HUDEP-2 (cell line): ENCODE results near the gene DOLPP1.
"Not testable (repeated sequence)": the region's sequence is repeated elsewhere in the genome, so short reads cannot be mapped to it uniquely, and the experiment has no call there.

Experiments
- DNase-seq, 76 experiments: peaks; one replicate each; lab custom pipeline; 2025; ENCODE audit not compliant: unreplicated experiment in 76 of 76; lab: John Stamatoyannopoulos, UW

The DOLPP1 gene

GRCh38 chr9:129109952-129110739 is 29.2 kb downstream of the DOLPP1 start:
- peak in 5 of 76 experiments; percentile 16 to 58 (median 32) for DNase-seq

DNA sequence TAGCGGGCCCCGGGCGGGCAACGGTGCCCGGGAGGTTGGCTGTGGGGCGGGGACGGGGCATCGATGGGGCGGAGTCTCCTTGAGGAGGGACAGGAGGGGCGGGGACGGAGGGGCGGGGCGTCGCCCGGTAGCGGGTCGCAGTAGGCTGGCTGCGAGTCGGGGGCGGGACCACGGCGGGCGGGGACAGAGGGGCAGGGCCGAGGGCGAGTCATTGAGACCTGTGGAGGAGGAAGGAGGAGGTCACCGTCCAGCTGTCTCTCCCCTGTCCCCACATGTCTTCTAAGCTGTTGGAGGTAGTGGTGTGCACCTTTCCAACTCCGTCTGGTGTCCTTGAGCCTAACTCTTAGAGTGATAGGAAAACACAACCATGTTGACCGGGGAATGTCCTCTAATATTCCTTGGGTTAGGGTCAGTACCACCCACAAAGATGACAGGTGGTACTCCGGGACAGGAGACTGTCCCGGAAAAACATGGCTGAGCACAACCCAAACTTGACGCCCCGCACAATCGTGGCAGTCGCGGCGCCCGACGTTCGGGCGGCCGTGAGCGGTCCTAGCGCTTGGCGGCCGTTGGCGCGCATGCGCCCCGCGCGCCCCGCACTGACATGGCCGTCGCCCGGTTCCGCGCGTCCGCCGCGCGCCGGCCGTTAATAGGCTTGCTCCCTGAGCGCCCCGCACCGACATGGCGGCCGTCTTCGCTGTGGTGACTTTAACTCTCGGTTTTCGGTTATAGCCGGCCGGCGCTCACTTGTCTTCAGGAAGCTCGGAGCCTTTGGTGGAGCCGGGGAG is 30.0 kb downstream of the DOLPP1 start, which contains the start of the genes CRAT and PTPA:
TSS of gene CRAT (minus strand) at position 54 of the 788 bp plus-strand sequence. CDS start 284 bp downstream, outside the sequence.
TSS of gene PTPA (plus strand) at position 676 of the 788 bp plus-strand sequence. CDS start 186 bp downstream, outside the sequence.
- peak in 74 of 76 experiments; percentile 57 to 98 (median 93) for DNase-seq

DNA sequence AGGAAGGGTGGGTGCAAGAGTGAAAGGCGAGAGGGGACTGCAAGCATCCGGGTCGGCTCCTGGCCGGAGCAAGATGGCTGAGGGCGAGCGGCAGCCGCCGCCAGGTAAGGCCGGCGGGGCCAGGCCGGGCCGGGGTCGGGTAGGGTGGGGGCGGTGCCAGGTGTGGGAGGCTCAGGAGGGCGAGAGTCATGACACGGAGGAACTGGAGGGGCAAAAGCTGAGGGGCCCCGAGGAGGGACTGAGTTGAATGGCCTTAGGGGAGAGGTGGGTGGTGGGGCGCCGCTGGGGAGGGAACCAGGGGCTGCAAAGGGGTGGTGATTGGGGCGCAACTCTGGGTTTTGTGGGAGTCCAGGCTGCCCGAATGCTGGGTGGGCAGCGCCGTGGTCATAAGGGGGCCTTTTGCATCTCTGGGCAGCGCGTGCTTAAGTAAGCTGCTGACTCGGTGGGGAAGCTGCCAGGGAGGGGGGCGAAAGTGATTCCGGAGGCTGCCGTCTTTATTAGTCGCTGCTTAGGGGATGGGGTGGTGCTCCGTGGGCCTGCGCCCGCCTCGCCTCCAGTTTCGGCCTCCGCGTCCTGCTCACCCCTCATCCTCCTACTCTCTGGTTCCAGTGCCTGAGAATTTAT is 30.7 kb downstream of the DOLPP1 start:
- peak in 31 of 76 experiments; percentile 5 to 78 (median 28) for DNase-seq

- DNase-seq: not testable (repeated sequence)
These were observed 31.6 kb downstream of the DOLPP1 start for GRCh38 chr9:129112526-129112925.

- peak in 48 of 76 experiments; percentile 7 to 63 (median 26) for DNase-seq
These were observed 32.9 kb downstream of the DOLPP1 start for GRCh38 chr9:129113645-129114304.

DNA sequence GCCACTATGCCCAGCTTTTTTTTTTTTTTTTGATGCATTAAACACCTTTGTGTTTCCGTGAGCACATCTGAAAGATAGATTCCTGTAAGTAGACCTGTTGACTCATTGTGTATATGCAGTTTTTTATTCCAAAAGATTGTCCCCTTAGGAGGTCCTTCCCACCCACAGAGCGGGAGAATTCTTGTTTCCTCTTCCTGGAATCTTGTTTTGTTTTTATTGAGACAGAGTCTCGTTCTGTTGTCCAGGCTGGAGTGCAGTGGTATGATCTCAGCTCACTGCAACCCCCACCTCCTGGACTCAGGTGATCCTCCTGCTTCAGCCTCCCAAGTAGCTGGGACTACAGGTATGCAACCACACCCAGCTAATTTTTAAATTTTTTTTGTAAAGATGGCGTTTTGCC is 37.9 kb downstream of the DOLPP1 start:
- no peak for DNase-seq

- peak in 22 of 76 experiments; percentile 3 to 51 (median 24) for DNase-seq
These were observed 40.6 kb downstream of the DOLPP1 start for GRCh38 chr9:129121483-129121882.

- DNase-seq: no peak
These were observed 41.2 kb downstream of the DOLPP1 start for GRCh38 chr9:129122133-129122532.

DNA sequence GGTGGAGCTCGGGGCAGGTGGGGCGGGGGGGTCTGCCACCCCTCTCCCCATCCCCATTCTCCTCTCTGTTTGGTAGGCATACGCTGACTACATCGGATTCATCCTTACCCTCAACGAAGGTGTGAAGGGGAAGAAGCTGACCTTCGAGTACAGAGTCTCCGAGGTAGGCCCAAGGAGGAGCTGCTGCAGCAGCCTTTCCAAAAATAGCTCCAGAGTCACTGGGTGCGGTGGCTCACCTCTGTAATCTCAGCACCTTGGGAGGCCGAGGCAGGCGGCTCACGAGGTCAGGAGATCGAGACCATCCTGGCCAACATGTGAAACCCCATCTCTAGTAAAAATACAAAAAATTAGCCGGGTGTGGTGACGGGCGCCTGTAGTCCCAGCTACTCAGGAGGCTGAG is 42.1 kb downstream of the DOLPP1 start:
- not testable (repeated sequence) for DNase-seq

- peak in 23 of 76 experiments; percentile 5 to 59 (median 25) for DNase-seq
These were observed 43.7 kb downstream of the DOLPP1 start for GRCh38 chr9:129124506-129125069.

DNA sequence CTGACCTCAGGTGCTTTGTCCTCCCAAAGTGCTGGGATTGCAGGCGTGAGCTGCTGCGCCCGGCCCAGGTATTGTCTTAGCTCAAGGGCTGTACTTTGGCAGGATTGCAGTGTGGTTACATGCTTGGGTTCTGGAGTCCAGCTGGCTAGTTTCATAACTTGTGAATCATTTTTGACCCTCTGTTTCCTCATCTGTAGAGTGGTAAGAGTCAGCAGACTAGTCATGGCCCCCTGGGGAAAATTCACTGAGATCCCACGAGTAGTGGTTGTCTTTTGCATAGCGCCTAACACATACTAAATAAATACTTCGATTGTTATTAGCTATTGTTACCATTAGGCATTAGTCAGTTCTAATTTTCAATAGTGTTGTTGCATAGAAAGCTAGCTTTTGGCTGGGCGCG is 44.6 kb downstream of the DOLPP1 start:
- DNase-seq: no peak

DNA sequence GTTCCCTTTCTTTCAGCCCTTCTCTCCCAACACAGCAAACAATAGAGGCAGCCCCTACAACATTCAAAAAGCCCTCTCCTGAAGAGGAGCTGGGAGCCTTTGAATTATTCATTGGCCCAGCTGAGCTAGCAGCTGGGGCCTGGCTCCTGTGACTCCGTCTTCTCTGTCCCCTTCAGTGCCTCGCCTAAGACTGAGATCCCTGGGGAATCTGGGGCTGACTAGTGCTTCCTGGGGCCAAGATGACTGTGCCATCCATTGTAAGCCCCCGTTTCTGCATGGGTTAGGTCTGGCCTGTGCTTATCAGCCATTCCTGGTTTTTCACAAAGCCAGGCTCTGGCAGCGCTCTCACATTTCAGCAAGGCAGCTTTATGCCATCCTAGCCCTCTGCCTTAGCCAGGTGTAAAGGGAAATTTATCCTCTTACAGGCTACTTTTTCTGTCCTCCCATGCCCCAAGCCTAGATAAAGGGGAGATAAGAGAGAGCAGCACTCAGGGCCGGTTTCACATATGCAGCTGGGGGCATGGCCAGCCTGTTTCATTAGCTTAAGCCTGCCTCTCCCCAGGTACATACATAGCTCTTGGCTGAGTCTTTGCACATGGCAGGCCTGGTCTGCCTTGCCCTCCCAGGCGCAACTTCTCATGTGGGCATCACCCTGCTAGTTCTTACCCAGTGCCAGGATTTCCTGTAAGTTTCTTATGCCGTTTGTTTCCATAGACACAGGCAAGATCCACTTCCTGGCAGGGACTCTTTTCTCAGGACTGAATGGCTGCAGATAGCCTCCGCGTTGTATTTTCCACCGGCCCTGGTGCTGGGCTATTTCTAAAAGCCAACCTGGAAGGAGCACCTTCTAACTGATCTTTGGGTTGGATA is 46.1 kb downstream of the DOLPP1 start:
- no peak for DNase-seq

DNA sequence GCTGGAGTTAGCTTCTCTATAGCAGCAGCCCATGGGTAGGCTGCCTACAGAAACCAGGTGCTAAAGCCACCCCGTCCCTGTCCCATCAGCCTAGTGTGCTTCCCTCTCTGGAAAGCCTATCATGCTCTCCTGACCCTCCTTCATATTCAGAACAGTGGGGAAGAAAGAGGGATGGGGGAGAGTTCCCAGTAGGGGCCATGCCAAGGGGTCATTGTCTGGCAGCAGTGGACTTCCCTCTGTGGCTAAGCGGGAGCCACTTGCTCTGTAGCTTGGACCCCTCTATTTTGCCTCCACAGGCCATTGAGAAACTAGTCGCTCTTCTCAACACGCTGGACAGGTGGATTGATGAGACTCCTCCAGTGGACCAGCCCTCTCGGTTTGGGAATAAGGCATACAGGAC is 47.8 kb downstream of the DOLPP1 start:
- DNase-seq: no peak

GRCh38 chr9:129130271-129130670 is 49.4 kb downstream of the DOLPP1 start:
- DNase-seq: not testable (repeated sequence)

GRCh38 chr9:129130791-129131190 is 49.9 kb downstream of the DOLPP1 start:
- no peak for DNase-seq

- DNase-seq: peak in 65 of 76 experiments; percentile 6 to 76 (median 55)
These were observed 50.6 kb downstream of the DOLPP1 start for GRCh38 chr9:129131300-129132145.

GRCh38 chr9:129133082-129133481 is 52.2 kb downstream of the DOLPP1 start:
- DNase-seq: no peak

DNA sequence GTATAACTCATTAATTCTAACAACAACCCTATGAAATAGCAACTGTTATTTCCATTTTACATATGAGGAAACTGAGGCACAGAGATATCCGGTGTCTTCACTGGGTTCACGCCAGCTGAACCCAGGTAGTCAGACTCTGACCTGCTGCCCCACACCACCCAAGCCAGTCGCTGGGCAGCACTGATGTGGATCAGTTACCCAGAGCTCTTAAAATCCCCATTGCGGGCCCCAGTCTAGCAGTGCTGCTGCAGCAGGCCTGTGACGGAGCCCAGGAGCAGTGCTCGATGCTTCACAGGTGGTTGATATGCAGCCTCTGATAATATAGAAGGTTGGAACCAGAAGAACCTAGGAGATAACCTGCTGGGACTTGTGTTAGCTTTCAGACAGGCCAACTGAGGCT is 54.6 kb downstream of the DOLPP1 start:
- DNase-seq: no peak
